HG03558 (cell line): ENCODE measurements around the gene VPS51.

Experiments used
- ATAC-seq: cut with Tn5 transposase; IDR thresholded peaks from one replicate; pipeline ENCODE4 v1.9.1; 2021; ENCODE audit warnings: moderate number of reproducible peaks; ENCODE audit not compliant: unreplicated experiment; ENCODE audit errors: extremely low read depth

VPS51 gene

GRCh38 chr11:65071907-65072630 is 23.9 kb upstream of the VPS51 start:
- no peak for ATAC-seq

GRCh38 chr11:65072631-65072966 is 23.4 kb upstream of the VPS51 start:
- ATAC-seq, result no peak

GRCh38 chr11:65077451-65077850 is 18.6 kb upstream of the VPS51 start:
- ATAC-seq, result no peak

GRCh38 chr11:65078151-65078550 is 17.9 kb upstream of the VPS51 start:
- no peak for ATAC-seq

GRCh38 chr11:65078786-65079342 is 17.1 kb upstream of the VPS51 start:
- no peak for ATAC-seq

- ATAC-seq, result no peak
Observed at GRCh38 chr11:65083134-65083833, 12.7 kb upstream of the VPS51 start.

- ATAC-seq, result peak; percentile 56
Observed at GRCh38 chr11:65083834-65084597, 12.0 kb upstream of the VPS51 start, which contains the start of the genes CDCA5 and ZFPL1. Gene CDCA5, minus strand, starts transcription at chr11:65084040. Its CDS starts 62 bp downstream, at chr11:65083978. Gene ZFPL1, plus strand, starts transcription at chr11:65084222. Its CDS starts 477 bp downstream, at chr11:65084699.

GRCh38 chr11:65084598-65085375 is 11.2 kb upstream of the VPS51 start:
- ATAC-seq, result no peak

GRCh38 chr11:65085446-65085845 is 10.6 kb upstream of the VPS51 start:
- no peak for ATAC-seq

- no peak for ATAC-seq
Observed at GRCh38 chr11:65086809-65087208, 9.2 kb upstream of the VPS51 start.

- no peak for ATAC-seq
Observed at GRCh38 chr11:65087216-65087615, 8.8 kb upstream of the VPS51 start.

GRCh38 chr11:65087827-65088226 is 8.2 kb upstream of the VPS51 start:
- no peak for ATAC-seq

GRCh38 chr11:65089621-65090020 is 6.4 kb upstream of the VPS51 start:
- ATAC-seq, result no peak

GRCh38 chr11:65090628-65091027 is 5.4 kb upstream of the VPS51 start:
- no peak for ATAC-seq

- ATAC-seq, result no peak
Observed at GRCh38 chr11:65095427-65095826, 587 bp upstream of the VPS51 start.

- no peak for ATAC-seq
Observed at GRCh38 chr11:65096926-65097325, 912 bp downstream of the VPS51 start.

GRCh38 chr11:65100674-65101350 is 4.8 kb downstream of the VPS51 start:
- no peak for ATAC-seq

- no peak for ATAC-seq
Observed at GRCh38 chr11:65102142-65103095, 6.4 kb downstream of the VPS51 start.
